ENCODE data around the gene OLAH.
"Not testable (repeated sequence)": the region's sequence is repeated elsewhere in the genome, so short reads cannot be mapped to it uniquely, and the experiment has no call there.

OLAH gene

GRCh38 chr10:15043674-15044073 is at the start of gene OLAH:
Gene OLAH, plus strand, starts transcription at chr10:15043943. Its CDS starts 3,346 bp downstream, at chr10:15047289.
- peaks cover 1% of the 10 kb centered on the region for H3K9me3 Mint-ChIP-seq
- H3K27me3 Mint-ChIP-seq: peaks cover 5% of the 10 kb centered on the region
- H3K27ac Mint-ChIP-seq: no peak within 1 kb of the TSS
- ATAC-seq (ENCODE audit: low read depth): no peak
- no peak within 1 kb of the TSS for H3K4me3 Mint-ChIP-seq
- no peak for DNase-seq (ENCODE audit: low spot score in 2 of 2)
- no peaks in the 10 kb centered on the region for H3K4me1 Mint-ChIP-seq
- no peaks in the 10 kb centered on the region for H3K36me3 Mint-ChIP-seq

GRCh38 chr10:14995964-14996565 is 47.7 kb upstream of the OLAH start:
- no peak overlapping the region for H3K27ac Mint-ChIP-seq
- H3K27me3 Mint-ChIP-seq: peaks cover 9% of the 10 kb centered on the region
- H3K4me1 Mint-ChIP-seq: peaks cover 5% of the 10 kb centered on the region
- H3K36me3 Mint-ChIP-seq: no peaks in the 10 kb centered on the region
- H3K9me3 Mint-ChIP-seq: no peaks in the 10 kb centered on the region
- ATAC-seq (ENCODE audit: low read depth): no peak
- no peak for DNase-seq (ENCODE audit: low spot score in 2 of 2)
- no peak overlapping the region for H3K4me3 Mint-ChIP-seq

- not testable (repeated sequence) for H3K27me3 Mint-ChIP-seq; H3K27ac Mint-ChIP-seq; H3K9me3 Mint-ChIP-seq; ATAC-seq (ENCODE audit: low read depth); H3K36me3 Mint-ChIP-seq; H3K4me1 Mint-ChIP-seq; H3K4me3 Mint-ChIP-seq; DNase-seq (ENCODE audit: low spot score in 2 of 2)
Observed at GRCh38 chr10:15013530-15013929, 30.2 kb upstream of the OLAH start.

GRCh38 chr10:15015451-15015850 is 28.3 kb upstream of the OLAH start:
- Mint-ChIP-seq H3K27me3 (peaks cover 4% of the 10 kb centered on the region), H3K4me1 (no peaks in the 10 kb centered on the region), H3K27ac (no peak overlapping the region), H3K36me3 (no peaks in the 10 kb centered on the region), H3K9me3 (no peaks in the 10 kb centered on the region), H3K4me3 (no peak overlapping the region)
- DNase-seq (ENCODE audit: low spot score in 2 of 2): no peak
- ATAC-seq (ENCODE audit: low read depth): no peak

- H3K27me3 Mint-ChIP-seq; H3K9me3 Mint-ChIP-seq; ATAC-seq (ENCODE audit: low read depth); H3K27ac Mint-ChIP-seq; H3K4me1 Mint-ChIP-seq; H3K4me3 Mint-ChIP-seq; H3K36me3 Mint-ChIP-seq; DNase-seq (ENCODE audit: low spot score in 2 of 2): not testable (repeated sequence)
Observed at GRCh38 chr10:15020966-15021365, 22.8 kb upstream of the OLAH start.

GRCh38 chr10:15023079-15023478 is 20.7 kb upstream of the OLAH start:
- not testable (repeated sequence) for ATAC-seq (ENCODE audit: low read depth)

GRCh38 chr10:15024017-15025004 is 19.4 kb upstream of the OLAH start:
- H3K4me1 Mint-ChIP-seq; H3K36me3 Mint-ChIP-seq; H3K9me3 Mint-ChIP-seq; H3K4me3 Mint-ChIP-seq; DNase-seq (ENCODE audit: low spot score in 2 of 2); H3K27ac Mint-ChIP-seq; H3K27me3 Mint-ChIP-seq; ATAC-seq (ENCODE audit: low read depth): not testable (repeated sequence)

More at GRCh38 chr10:15023079-15023478, 20.7 kb upstream of the OLAH start:
- DNase-seq (ENCODE audit: low spot score in 2 of 2); H3K9me3 Mint-ChIP-seq; H3K27me3 Mint-ChIP-seq; H3K4me3 Mint-ChIP-seq; H3K36me3 Mint-ChIP-seq; H3K4me1 Mint-ChIP-seq; H3K27ac Mint-ChIP-seq: not testable (repeated sequence)

- not testable (repeated sequence) for H3K27ac Mint-ChIP-seq; ATAC-seq (ENCODE audit: low read depth); H3K4me1 Mint-ChIP-seq; H3K27me3 Mint-ChIP-seq; H3K9me3 Mint-ChIP-seq; H3K36me3 Mint-ChIP-seq; H3K4me3 Mint-ChIP-seq; DNase-seq (ENCODE audit: low spot score in 2 of 2)
Observed at GRCh38 chr10:15025040-15025439, 18.7 kb upstream of the OLAH start.

GRCh38 chr10:15027741-15028140 is 16.0 kb upstream of the OLAH start:
- no peaks in the 10 kb centered on the region for H3K9me3 Mint-ChIP-seq
- H3K4me1 Mint-ChIP-seq: no peaks in the 10 kb centered on the region
- H3K27me3 Mint-ChIP-seq: peaks cover 6% of the 10 kb centered on the region
- DNase-seq (ENCODE audit: low spot score in 2 of 2): no peak
- no peak for ATAC-seq (ENCODE audit: low read depth)
- no peak overlapping the region for H3K27ac Mint-ChIP-seq
- no peaks in the 10 kb centered on the region for H3K36me3 Mint-ChIP-seq
- H3K4me3 Mint-ChIP-seq: no peak overlapping the region

- DNase-seq (ENCODE audit: low spot score in 2 of 2) (no peak), ATAC-seq (ENCODE audit: low read depth) (no peak)
- Mint-ChIP-seq H3K27me3 (peaks cover 9% of the 10 kb centered on the region), H3K27ac (no peak overlapping the region), H3K9me3 (no peaks in the 10 kb centered on the region), H3K4me3 (no peak overlapping the region), H3K36me3 (no peaks in the 10 kb centered on the region), H3K4me1 (peaks cover 3% of the 10 kb centered on the region)
Observed at GRCh38 chr10:15035385-15036301, 8.1 kb upstream of the OLAH start.

- DNase-seq (ENCODE audit: low spot score in 2 of 2): no peak
- Mint-ChIP-seq H3K4me3 (no peak overlapping the region), H3K4me1 (peaks cover 3% of the 10 kb centered on the region), H3K9me3 (no peaks in the 10 kb centered on the region), H3K27me3 (peaks cover 9% of the 10 kb centered on the region), H3K27ac (no peak overlapping the region), H3K36me3 (no peaks in the 10 kb centered on the region)
- ATAC-seq (ENCODE audit: low read depth): no peak
Observed at GRCh38 chr10:15037691-15038090, 6.1 kb upstream of the OLAH start.

GRCh38 chr10:15038416-15038815 is 5.3 kb upstream of the OLAH start:
- H3K9me3 Mint-ChIP-seq: no peaks in the 10 kb centered on the region
- no peak overlapping the region for H3K27ac Mint-ChIP-seq
- peaks cover 9% of the 10 kb centered on the region for H3K27me3 Mint-ChIP-seq
- no peaks in the 10 kb centered on the region for H3K36me3 Mint-ChIP-seq
- no peak for DNase-seq (ENCODE audit: low spot score in 2 of 2)
- peaks cover 3% of the 10 kb centered on the region for H3K4me1 Mint-ChIP-seq
- no peak for ATAC-seq (ENCODE audit: low read depth)
- no peak overlapping the region for H3K4me3 Mint-ChIP-seq

GRCh38 chr10:15045380-15045779 is 1.6 kb downstream of the OLAH start:
- H3K27me3 Mint-ChIP-seq: peaks cover 4% of the 10 kb centered on the region
- ATAC-seq (ENCODE audit: low read depth): no peak
- H3K9me3 Mint-ChIP-seq: peaks cover 1% of the 10 kb centered on the region
- no peak for DNase-seq (ENCODE audit: low spot score in 2 of 2)
- H3K36me3 Mint-ChIP-seq: no peaks in the 10 kb centered on the region
- no peaks in the 10 kb centered on the region for H3K4me1 Mint-ChIP-seq
- H3K27ac Mint-ChIP-seq: no peak overlapping the region
- no peak overlapping the region for H3K4me3 Mint-ChIP-seq

GRCh38 chr10:15046626-15047025 is 2.9 kb downstream of the OLAH start:
- H3K9me3 Mint-ChIP-seq: peaks cover 1% of the 10 kb centered on the region
- H3K27ac Mint-ChIP-seq: no peak overlapping the region
- no peak for DNase-seq (ENCODE audit: low spot score in 2 of 2)
- no peaks in the 10 kb centered on the region for H3K4me1 Mint-ChIP-seq
- H3K36me3 Mint-ChIP-seq: no peaks in the 10 kb centered on the region
- H3K27me3 Mint-ChIP-seq: peaks cover 2% of the 10 kb centered on the region
- no peak for ATAC-seq (ENCODE audit: low read depth)
- no peak overlapping the region for H3K4me3 Mint-ChIP-seq
